Stimulated activated CD4-positive, alpha-beta T cell treated with anti-CD3 and anti-CD28 coated beads, Interleukin-1b, Interleukin-23, amount 100 ng/mL, for 4 hours (primary cell): Measurements from ENCODE around the gene EIF2S2.

Experiments
- DNase-seq, 2 donors: peaks; one replicate each; pipeline ENCODE4 v3.0.0-alpha.2; 2020; ENCODE audit warnings: low read depth in 2 of 2

Gene EIF2S2

DNA sequence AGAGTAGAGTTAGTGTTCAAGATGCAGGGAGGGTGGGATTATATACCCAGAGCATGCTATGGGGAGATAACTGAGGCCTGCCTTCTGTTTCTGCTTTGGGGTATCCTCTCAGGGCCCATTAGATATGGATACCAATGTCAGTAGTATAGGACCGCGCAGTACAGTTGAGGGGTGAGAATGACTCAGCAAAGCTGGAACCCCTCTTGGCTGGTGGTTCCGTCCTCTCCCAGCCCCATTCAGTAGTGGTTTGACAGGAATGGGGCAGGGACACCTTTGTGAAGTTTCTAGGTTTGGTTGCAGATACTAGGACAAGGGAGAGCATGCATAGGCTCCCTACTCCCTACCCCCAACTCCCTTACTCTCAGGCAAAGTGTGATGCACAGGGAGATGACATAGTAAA, 47.8 kb downstream of the EIF2S2 start:
- no peak for DNase-seq

DNA sequence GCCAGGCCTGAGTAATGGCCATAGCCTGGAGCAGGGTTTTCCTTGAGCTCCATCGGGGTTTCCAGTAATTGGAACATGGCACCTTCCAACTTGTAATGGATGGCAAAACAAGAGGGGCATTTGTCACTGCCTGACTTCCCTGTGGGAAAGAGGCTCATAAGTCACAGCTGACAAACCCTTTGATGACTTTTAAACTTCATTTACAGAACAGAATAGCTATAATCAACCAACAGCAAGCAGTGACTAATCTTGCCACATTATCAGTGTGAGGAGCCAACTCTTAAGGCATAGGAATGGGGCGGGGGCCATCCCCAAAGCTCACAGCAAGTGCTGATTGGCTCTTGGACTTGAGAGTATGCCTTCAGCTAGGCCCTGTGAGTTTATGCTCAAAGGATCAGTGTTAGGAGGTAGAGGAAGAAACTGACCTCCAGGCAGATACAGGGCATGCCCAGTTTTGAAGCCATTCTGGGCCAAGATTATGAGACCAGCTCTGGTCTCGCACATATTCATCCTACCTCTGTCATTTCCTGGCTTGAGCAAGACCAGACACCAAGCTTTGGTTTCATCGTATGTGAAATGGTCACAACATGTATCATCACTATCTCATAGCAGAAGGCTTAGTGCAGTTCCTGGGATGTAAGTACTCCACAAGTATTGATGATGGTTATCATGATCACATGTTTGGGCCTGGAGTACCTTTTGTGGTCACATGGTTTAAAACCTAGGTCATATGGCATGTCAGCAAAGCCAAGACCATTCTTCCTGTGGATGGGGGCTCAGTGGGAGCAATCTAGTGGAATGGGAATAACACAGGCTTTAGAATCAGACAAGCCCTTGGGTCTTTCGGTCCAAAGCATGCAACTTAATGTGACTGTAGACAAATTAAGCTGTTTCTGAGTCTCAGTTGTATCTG, 49.2 kb downstream of the EIF2S2 start:
- DNase-seq, result no peak

- no peak for DNase-seq
Observed at GRCh38 chr20:34061695-34062094, 50.3 kb downstream of the EIF2S2 start.

DNA sequence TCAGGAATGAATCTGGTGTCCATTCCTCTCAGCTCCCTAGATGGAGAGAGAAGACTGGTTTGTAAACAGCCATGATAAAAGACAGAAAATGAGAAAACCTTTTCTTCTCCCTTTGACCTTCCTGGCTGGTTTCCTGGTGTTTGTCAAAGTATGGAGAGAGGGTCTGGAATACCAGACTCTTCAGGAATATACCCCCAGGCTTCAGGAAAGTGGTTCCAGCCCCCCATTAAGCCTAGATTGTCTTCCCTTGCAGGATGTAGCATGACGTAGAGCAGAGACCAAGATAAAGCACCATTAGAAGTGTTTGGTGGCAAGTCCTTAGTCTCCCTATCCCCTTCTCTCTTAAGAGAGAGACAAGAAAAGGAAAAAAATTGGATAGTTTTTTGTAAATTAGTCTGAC, 51.1 kb downstream of the EIF2S2 start:
- no peak for DNase-seq

DNA sequence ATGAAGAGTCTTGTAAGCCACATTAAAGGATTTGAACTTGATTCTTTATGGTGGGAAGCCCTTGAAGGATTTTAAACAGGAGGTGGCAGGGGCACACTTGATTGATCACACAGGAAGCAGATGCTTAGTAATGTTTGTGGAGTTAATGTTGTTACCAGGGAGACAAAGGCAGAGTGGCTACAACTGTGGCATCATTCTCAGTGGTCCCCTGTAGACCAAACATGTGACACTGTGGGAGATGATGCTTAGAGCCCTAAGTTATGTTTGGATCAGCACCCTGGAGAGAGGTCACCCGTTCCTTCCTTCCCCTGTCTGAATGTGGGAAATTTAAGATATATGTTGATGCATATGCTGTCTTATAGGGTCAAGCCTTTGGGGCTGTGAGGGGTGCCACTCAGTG, 53.2 kb downstream of the EIF2S2 start:
- no peak for DNase-seq

GRCh38 chr20:34055290-34055689, 56.8 kb downstream of the EIF2S2 start:
- DNase-seq, result no peak

- DNase-seq, result no peak
Observed at GRCh38 chr20:34052414-34052813, 59.6 kb downstream of the EIF2S2 start.

DNA sequence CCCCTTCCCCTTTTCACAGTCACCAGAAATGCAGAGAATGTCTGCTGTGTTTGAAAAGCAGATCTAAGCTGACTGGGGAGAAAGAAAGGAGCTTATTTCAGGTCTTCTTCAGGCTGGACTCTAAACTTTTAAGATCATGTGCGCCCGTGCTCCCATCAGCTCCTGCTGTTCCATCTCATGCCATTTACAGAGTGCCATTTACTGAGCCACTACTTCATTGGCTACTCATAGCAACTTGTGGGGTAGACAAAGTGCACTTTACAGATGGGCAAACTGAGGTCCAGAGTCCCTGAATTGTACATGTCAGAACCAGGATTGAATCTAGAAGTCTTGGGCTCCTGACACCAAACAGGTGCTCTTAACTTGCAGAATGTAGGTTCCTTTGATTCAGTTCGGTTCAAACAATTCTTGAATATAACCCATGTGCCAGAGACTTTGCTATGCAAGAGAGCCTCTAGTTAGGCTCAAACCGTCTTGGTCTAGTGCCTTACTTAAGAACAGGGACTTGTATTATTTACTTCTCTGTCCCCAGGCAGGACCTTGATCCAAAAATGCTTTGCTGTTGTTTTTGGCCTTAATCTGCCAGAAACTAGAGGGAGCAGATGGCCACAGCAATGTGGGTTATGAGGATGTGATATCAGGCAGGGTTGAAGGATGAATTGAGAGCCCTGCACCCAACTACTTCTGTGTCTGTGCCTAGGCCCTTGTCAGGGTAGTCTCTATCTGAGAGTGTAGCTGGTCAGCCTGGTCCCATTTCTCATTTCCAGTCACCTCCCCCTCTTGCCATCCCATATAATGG, 61.9 kb downstream of the EIF2S2 start:
- DNase-seq, result no peak

GRCh38 chr20:34049389-34049788, 62.7 kb downstream of the EIF2S2 start:
- no peak for DNase-seq

DNA sequence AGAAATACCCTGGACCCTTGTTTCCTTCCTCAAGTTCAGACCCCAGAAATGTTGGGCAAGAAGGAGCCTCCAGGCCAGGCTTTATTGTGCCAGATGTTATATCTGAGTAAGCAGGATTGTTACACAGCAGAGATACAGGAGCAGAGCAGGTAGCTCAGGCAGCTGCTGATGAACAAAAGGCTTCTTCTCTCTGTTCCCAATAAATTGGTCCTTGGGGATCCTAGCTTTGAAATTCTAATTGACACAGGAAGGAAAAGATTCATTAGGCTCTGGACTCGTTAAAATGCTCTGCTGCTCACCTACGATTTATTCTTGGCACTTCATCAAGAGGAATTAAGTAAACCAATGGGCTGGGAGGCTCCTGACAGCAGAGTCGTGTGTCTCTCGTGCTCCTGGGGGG, 64.1 kb downstream of the EIF2S2 start:
- DNase-seq, result no peak

DNA sequence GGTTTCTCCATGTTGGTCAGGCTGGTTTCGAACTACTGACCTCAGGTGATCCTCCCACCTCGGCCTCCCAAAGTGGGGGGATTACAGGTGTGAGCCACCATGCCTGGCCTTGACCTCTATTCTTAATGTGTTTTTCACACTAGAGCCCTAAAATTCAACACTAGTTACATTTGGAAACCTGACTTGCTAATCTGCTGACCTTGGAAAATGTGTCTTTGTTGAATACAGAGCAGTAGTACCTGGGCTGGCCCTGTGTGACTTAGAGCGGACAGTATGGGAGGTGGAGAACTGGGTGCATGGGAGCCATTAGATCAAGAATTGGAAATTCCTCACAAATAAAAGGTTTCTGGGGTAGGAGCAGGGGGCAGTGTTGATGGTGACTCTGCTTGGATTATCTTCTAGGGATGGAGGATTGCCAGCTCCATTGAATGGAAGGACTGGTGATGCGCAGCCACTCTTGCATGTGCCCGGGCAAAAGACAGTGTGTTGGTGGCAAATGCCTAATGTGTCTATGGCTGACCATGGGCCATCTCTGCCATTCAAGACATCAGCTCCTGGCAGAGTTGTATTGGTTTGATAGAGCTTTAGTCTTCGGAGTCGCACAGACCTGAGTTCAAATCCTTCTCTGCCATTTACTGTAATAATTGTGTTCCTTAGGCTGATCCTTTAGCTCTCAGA, 64.9 kb downstream of the EIF2S2 start:
- DNase-seq, result no peak

DNA sequence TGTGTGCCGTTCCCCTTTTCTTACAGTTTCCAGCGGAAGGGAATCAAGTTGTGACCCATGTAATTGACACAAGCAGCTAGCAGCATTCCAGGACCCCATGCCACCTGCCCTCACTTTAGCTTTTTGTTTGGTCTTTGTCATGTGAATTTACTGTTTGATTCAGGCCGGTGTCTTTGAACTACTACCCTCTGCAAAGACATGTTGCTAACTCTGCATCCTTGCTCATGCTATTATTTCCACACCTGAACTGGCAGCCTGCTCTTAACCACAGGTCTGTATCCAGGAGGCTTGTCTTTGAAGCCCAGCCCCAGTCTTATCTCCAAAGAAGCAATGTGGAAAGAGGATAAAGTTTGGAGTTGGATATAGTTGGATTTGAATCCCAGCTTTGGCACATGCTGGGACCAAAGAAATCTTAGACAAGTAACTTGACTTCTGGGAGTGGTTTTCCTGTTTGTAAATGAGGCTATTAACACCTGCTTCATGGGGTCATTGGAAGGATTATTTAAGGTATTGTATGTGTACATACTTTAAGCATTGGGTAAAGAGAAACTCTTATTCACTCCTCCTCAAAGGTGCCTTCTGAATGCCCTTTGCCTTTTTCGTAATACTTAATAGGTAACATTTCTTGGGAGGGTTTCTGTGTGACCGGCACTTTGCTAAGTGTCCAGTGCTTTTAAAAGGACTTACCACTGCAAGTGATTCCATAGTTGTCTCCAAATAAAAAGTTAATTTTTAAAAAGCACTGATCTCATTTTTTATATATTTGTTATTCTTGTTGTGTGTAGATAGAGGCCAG, 65.9 kb downstream of the EIF2S2 start:
- no peak for DNase-seq

DNA sequence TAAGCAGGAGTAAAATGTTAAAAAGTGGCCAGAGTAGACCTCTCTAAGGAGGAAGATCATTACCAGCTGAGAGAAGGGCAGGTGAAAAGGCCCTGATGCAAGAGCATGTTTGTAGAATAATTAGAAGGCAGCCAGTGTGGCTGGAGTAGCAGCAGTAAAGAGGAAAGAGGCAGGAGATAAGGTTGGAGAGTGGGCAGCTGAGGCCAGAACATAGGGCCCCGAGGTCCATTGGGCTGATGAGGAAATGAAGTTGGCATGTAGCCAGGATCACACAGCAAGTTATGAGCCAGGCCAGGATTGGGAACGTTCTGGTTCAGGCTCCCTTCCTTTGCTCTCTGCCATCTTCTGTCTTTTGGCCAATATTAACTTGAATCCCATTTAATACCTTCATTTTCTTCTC, 66.7 kb downstream of the EIF2S2 start:
- no peak for DNase-seq

DNA sequence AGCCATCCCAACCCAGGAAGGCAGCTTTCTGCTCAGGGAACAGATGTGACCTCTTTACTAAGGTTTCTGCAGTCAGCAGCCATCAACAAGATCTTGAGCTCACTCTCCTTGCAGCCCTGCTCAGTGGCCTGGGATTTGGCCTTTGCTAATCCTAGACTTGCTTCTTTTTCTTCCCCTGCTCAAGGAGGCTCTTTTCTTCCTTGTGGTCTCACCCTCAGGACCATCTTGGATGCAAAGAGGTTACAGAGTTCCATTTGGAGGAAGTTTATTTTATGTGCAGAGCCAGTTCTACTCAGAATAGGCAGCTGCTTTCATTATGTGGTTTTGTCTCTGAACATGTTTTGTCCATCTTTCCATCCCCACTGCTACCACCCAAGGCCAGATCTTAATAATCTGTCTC, 69.0 kb downstream of the EIF2S2 start:
- no peak for DNase-seq

GRCh38 chr20:34042262-34042661, 69.8 kb downstream of the EIF2S2 start:
- DNase-seq, result no peak

GRCh38 chr20:34041226-34041625, 70.8 kb downstream of the EIF2S2 start:
- DNase-seq, result no peak

GRCh38 chr20:34040300-34040995, 71.6 kb downstream of the EIF2S2 start:
- no peak for DNase-seq
